ENCODE results near the gene DPPA5. TPM values are rescaled to one million over a fixed set of nuclear protein-coding genes. Genes with fewer than 3 reads are reported as not detected.
"Not testable (repeated sequence)": the region's sequence is repeated elsewhere in the genome, so short reads cannot be mapped to it uniquely, and the experiment has no call there.

The DPPA5 gene
- not detected in 2 replicates for total RNA-seq
- polyA plus RNA-seq (2012) = not detected

- DNase-seq (ENCODE audit: low read depth) = no peak
Measured at GRCh38 chr6:73353636-73354593, at the start of gene DPPA5. DPPA5 (minus strand) TSS chr6:73354276; CDS start chr6:73354225, 51 bp downstream.

GRCh38 chr6:73400656-73401055, 46.6 kb upstream of the DPPA5 start:
- DNase-seq (ENCODE audit: low read depth) = no peak

GRCh38 chr6:73395875-73396274, 41.8 kb upstream of the DPPA5 start:
- no peak for DNase-seq (ENCODE audit: low read depth)

GRCh38 chr6:73394577-73395354, 40.7 kb upstream of the DPPA5 start, which contains the start of gene DDX43:
DDX43 (plus strand) TSS chr6:73394828; CDS start chr6:73394906, 78 bp downstream.
- DNase-seq (ENCODE audit: low read depth) = no peak

GRCh38 chr6:73393278-73393677, 39.2 kb upstream of the DPPA5 start:
- DNase-seq (ENCODE audit: low read depth) = no peak

GRCh38 chr6:73392188-73392587, 38.1 kb upstream of the DPPA5 start:
- DNase-seq (ENCODE audit: low read depth) = not testable (repeated sequence)

- no peak for DNase-seq (ENCODE audit: low read depth)
Measured at GRCh38 chr6:73391675-73392074, 37.6 kb upstream of the DPPA5 start.

- no peak for DNase-seq (ENCODE audit: low read depth)
Measured at GRCh38 chr6:73389854-73390253, 35.8 kb upstream of the DPPA5 start.

- DNase-seq (ENCODE audit: low read depth) = peak; percentile 69
Measured at GRCh38 chr6:73388800-73389512, 34.9 kb upstream of the DPPA5 start.

- no peak for DNase-seq (ENCODE audit: low read depth)
Measured at GRCh38 chr6:73388433-73388799, 34.3 kb upstream of the DPPA5 start.

- no peak for DNase-seq (ENCODE audit: low read depth)
Measured at GRCh38 chr6:73382462-73383113, 28.5 kb upstream of the DPPA5 start.

- not testable (repeated sequence) for DNase-seq (ENCODE audit: low read depth)
Measured at GRCh38 chr6:73381531-73381930, 27.5 kb upstream of the DPPA5 start.

- DNase-seq (ENCODE audit: low read depth) = no peak
Measured at GRCh38 chr6:73377225-73377624, 23.1 kb upstream of the DPPA5 start.

GRCh38 chr6:73375216-73375615, 21.1 kb upstream of the DPPA5 start:
- no peak for DNase-seq (ENCODE audit: low read depth)

GRCh38 chr6:73372516-73372915, 18.4 kb upstream of the DPPA5 start:
- no peak for DNase-seq (ENCODE audit: low read depth)

GRCh38 chr6:73371984-73372383, 17.9 kb upstream of the DPPA5 start:
- no peak for DNase-seq (ENCODE audit: low read depth)

GRCh38 chr6:73369563-73369962, 15.5 kb upstream of the DPPA5 start, which contains the start of gene OOEP:
OOEP (minus strand) TSS chr6:73369897; CDS start chr6:73369792, 105 bp downstream.
- no peak for DNase-seq (ENCODE audit: low read depth)

- no peak for DNase-seq (ENCODE audit: low read depth)
Measured at GRCh38 chr6:73369157-73369556, 15.1 kb upstream of the DPPA5 start.

- no peak for DNase-seq (ENCODE audit: low read depth)
Measured at GRCh38 chr6:73368675-73369074, 14.6 kb upstream of the DPPA5 start.

GRCh38 chr6:73367761-73368355, 13.8 kb upstream of the DPPA5 start:
- no peak for DNase-seq (ENCODE audit: low read depth)
